Lung (tissue), 12 donors: ENCODE results near the gene PDE9A. TPM values are rescaled to one million over a fixed set of nuclear protein-coding genes. Genes with fewer than 3 reads are reported as not detected.

Experiments used
- ATAC-seq: fragments of 200-7000 bp; cut with Tn5 transposase; one replicate; pipeline ENCODE4 v1.9.1; 2020; ENCODE audit warnings: moderate number of reproducible peaks; ENCODE audit not compliant: insufficient read depth, low FRiP score
- DNase-seq, 3 donors: peaks; one replicate each; pipeline ENCODE4 v3.0.0-alpha.2; 2013 to 2017
- H3K27ac ChIP-seq, 2 donors: one replicate each; pipeline ENCODE4 v1.5.1; 2013; ENCODE audit warnings: mild to moderate bottlenecking in 2 of 2, moderate library complexity in 2 of 2, control low read depth in 1 of 2, inconsistent platforms in 1 of 2, low read depth in 1 of 2, low read length in 1 of 2
- H3K27me3 ChIP-seq, 3 donors: one replicate each; pipeline ENCODE4 v1.5.1; 2013; ENCODE audit warnings: low read length in 2 of 3; ENCODE audit not compliant: control insufficient read depth in 3 of 3, insufficient read depth in 3 of 3
- H3K36me3 ChIP-seq, 4 donors: one replicate each; pipeline ENCODE4 v1.5.1; 2013; ENCODE audit warnings: low read length in 4 of 4, mild to moderate bottlenecking in 1 of 4, moderate library complexity in 1 of 4; ENCODE audit not compliant: control insufficient read depth in 4 of 4, insufficient read depth in 4 of 4
- H3K4me1 ChIP-seq, 5 donors: one replicate each; pipeline ENCODE4 v1.5.1; 2013; ENCODE audit warnings: low read length in 5 of 5, mild to moderate bottlenecking in 2 of 5, moderate library complexity in 1 of 5; ENCODE audit not compliant: control insufficient read depth in 5 of 5, insufficient read depth in 5 of 5
- H3K4me3 ChIP-seq: one replicate; pipeline ENCODE4 v1.5.1; 2013; ENCODE audit warnings: mild to moderate bottlenecking, control low read depth, moderate library complexity
- H3K9ac ChIP-seq, 2 donors: one replicate each; pipeline ENCODE4 v1.5.1; 2013; ENCODE audit warnings: low read length in 2 of 2, control low read depth in 1 of 2; ENCODE audit not compliant: insufficient read depth in 1 of 2
- H3K9me3 ChIP-seq, 4 donors: one replicate each; pipeline ENCODE4 v1.5.1; 2013; ENCODE audit warnings: low read length in 3 of 4, mild to moderate bottlenecking in 1 of 4, moderate library complexity in 1 of 4; ENCODE audit not compliant: control insufficient read depth in 4 of 4, insufficient read depth in 3 of 4
- WGBS, 2 donors: extraction: QIAGEN DNeasy Blood & Tissue Kit; methylation state at CpG; one replicate each; pipeline ENCODE4 v1.1.7; 2013; 5-methylcytosine and 5-hydroxymethylcytosine counted together
- polyA plus RNA-seq, 2 donors: library from polyadenylated mRNA; stranded (reverse); fragments of 200-250 nt; gene quantifications; one replicate each; pipeline ENCODE4 v1.2.1, GENCODE V29; 2013
- total RNA-seq, 2 donors: library from RNA; depleted of rRNA in 1 of 2; stranded (reverse); fragments of >200 nt in 1 of 2; gene quantifications; one replicate each; pipeline ENCODE4 v1.2.1, GENCODE V29; 2014 to 2021
- TF ChIP-seq, protein P1 (sequence below): IDR thresholded peaks from 2 replicates; pipeline ENCODE4 v1.5.1; 2012; ENCODE audit warnings: mild to moderate bottlenecking; ENCODE audit errors: control extremely low read depth, extremely low read depth
- donor health status: control.
- donor health status: control.
- donor health status: Bipolar disorder and iron deficiency.
- donor health status: healthy.
- donor health status: DM: yes; HTN: yes; CAD: no.

PDE9A gene
- total and polyA plus RNA-seq, 4 donors = 5.3 to 17.0 (median 6.9) TPM

- WGBS, 2 donors = 61 to 67% methylated on average over 3 of the region's 3 CpGs
- Histone ChIP-seq H3K27me3 (peaks cover 0 to 18% (median 7%) of the 10 kb centered on the region in 3 donors), H3K9me3 (peaks cover 0 to 3% (median under 1%) of the 10 kb centered on the region in 4 donors), H3K9ac (no peak overlapping the region), H3K27ac (no peak overlapping the region), H3K36me3 (no peaks in the 10 kb centered on the region), H3K4me1 (peaks cover 0 to 5% (median 0%) of the 10 kb centered on the region in 5 donors), H3K4me3 (no peak overlapping the region)
- no peak for DNase-seq
- ATAC-seq = no peak
- TF ChIP-seq, protein P1, sequence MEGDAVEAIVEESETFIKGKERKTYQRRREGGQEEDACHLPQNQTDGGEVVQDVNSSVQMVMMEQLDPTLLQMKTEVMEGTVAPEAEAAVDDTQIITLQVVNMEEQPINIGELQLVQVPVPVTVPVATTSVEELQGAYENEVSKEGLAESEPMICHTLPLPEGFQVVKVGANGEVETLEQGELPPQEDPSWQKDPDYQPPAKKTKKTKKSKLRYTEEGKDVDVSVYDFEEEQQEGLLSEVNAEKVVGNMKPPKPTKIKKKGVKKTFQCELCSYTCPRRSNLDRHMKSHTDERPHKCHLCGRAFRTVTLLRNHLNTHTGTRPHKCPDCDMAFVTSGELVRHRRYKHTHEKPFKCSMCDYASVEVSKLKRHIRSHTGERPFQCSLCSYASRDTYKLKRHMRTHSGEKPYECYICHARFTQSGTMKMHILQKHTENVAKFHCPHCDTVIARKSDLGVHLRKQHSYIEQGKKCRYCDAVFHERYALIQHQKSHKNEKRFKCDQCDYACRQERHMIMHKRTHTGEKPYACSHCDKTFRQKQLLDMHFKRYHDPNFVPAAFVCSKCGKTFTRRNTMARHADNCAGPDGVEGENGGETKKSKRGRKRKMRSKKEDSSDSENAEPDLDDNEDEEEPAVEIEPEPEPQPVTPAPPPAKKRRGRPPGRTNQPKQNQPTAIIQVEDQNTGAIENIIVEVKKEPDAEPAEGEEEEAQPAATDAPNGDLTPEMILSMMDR = no peak
These were observed 37.5 kb upstream of the PDE9A start for GRCh38 chr21:42615924-42616323.

GRCh38 chr21:42616446-42616845, 37.0 kb upstream of the PDE9A start:
- Histone ChIP-seq H3K27me3 (peaks cover 0 to 18% (median 7%) of the 10 kb centered on the region in 3 donors), H3K9ac (no peak overlapping the region), H3K27ac (no peak overlapping the region), H3K4me1 (peaks cover 0 to 5% (median 0%) of the 10 kb centered on the region in 5 donors), H3K9me3 (peaks cover 0 to 3% (median under 1%) of the 10 kb centered on the region in 4 donors), H3K36me3 (no peaks in the 10 kb centered on the region), H3K4me3 (no peak overlapping the region)
- no peak for ATAC-seq
- no peak for DNase-seq
- TF ChIP-seq, protein P1 = no peak
- WGBS, 2 donors = 15 to 16% methylated on average over 18 of the region's 18 CpGs

- H3K4me1 ChIP-seq = peaks cover 0 to 6% (median 0%) of the 10 kb centered on the region in 5 donors
- no peak for ATAC-seq
- no peak for DNase-seq
- H3K9ac ChIP-seq = no peak overlapping the region
- H3K4me3 ChIP-seq = no peak overlapping the region
- H3K9me3 ChIP-seq = peaks cover 0 to 3% (median under 1%) of the 10 kb centered on the region in 4 donors
- TF ChIP-seq, protein P1 = no peak
- H3K27ac ChIP-seq = no peak overlapping the region
- H3K36me3 ChIP-seq = no peaks in the 10 kb centered on the region
- peaks cover 0 to 18% (median 7%) of the 10 kb centered on the region in 3 donors for H3K27me3 ChIP-seq
- 84 to 89% methylated on average over 21 of the region's 21 CpGs for WGBS, 2 donors
These were observed 36.5 kb upstream of the PDE9A start for GRCh38 chr21:42616941-42617340.

DNA sequence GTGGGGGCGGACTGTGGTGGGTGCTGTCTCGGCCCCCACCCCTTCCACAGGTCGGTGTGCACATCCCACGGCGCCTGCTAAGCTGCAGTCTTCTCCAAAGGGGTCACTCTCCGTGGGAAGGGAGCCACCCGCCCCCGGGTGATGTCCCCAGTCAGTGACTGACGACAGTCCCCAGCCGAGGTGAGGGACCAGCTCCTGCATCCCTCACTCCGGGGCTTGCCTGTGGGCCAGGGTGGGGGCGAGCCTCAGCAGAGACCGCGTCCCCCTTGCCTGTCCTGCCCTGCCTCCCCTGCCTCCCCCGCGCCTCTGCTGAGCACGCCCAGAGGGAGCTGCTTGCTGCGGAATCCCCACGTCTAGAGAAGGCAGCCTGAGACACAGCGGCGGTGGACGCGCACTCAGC, 35.9 kb upstream of the PDE9A start:
- WGBS, 2 donors = 78 to 85% methylated on average over 23 of the region's 23 CpGs
- ATAC-seq (no peak), DNase-seq (no peak)
- TF ChIP-seq, protein P1 = no peak
- Histone ChIP-seq H3K9me3 (peaks cover 0 to under 1% (median 0%) of the 10 kb centered on the region in 4 donors), H3K4me1 (peaks cover 0 to 6% (median 0%) of the 10 kb centered on the region in 5 donors), H3K4me3 (no peak overlapping the region), H3K27me3 (peaks cover 0 to 18% (median 7%) of the 10 kb centered on the region in 3 donors), H3K9ac (no peak overlapping the region), H3K27ac (no peak overlapping the region), H3K36me3 (no peaks in the 10 kb centered on the region)
